Measurements from ENCODE around the gene FBLN2. TPM values are rescaled to one million over a fixed set of nuclear protein-coding genes. Genes with fewer than 3 reads are reported as not detected.

The FBLN2 gene
- total RNA-seq, 1 experiment from 2014 or later: 33.6 TPM

DNA sequence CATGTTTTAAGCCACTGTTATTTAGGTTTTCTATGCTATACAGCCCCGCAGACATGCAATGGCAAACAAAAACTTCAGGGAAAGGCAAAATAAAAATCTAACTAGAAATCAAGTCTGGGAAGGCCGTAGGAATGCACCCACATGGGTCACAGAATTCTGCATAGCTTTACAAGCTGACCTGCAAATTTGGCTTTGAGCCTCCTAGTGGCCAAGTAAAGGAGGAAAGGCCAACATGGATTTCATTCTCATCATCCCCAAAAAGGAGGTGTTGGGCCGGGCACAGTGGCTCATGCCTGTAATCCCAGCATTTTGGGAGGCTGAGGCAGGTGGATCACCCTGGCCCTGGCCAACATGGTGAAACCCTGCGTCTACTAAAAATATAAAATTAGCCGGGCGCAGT, 124.3 kb downstream of the FBLN2 start:
- no peak overlapping the region for H3K4me3 ChIP-seq
- no peak for DNase-seq
- H3K9me3 ChIP-seq: no peaks in the 10 kb centered on the region
- no peaks in the 10 kb centered on the region for H3K27me3 ChIP-seq
- H3K36me3 ChIP-seq: no peaks in the 10 kb centered on the region

DNA sequence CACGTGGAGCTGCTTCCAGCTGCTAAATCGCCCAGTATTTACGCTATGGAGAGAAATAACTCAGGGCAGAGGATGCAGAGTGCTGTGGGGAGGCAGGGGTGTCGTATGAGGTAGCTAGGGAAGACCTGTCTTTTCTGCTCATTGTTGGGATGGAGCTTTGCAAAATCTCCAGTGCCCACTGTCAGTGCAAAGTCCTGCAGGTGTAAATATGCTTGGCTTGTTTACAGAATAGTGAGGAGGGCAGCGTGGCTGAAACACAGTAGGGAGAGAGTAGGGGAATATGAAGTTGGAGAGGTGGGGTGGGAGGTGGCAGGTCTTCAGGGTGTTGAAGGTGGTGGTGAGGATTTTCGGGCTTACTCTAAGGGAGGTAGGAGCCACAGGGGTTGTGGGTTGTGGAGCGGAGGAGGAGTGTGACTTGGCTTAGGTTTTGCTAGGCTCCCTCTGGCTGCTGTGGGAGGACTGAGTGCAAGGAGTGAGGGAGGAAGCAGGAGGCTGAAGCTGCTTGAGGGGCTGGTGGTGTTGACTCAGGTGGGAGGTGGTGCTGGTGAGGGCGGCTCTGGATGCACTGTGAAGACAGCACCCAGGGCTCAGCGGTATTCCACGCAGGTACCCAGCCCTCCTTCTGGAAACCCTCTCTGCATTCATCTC, 125.7 kb downstream of the FBLN2 start:
- Histone ChIP-seq H3K27me3 (no peaks in the 10 kb centered on the region), H3K4me3 (no peak overlapping the region), H3K9me3 (no peaks in the 10 kb centered on the region), H3K36me3 (no peaks in the 10 kb centered on the region)
- no peak for DNase-seq

DNA sequence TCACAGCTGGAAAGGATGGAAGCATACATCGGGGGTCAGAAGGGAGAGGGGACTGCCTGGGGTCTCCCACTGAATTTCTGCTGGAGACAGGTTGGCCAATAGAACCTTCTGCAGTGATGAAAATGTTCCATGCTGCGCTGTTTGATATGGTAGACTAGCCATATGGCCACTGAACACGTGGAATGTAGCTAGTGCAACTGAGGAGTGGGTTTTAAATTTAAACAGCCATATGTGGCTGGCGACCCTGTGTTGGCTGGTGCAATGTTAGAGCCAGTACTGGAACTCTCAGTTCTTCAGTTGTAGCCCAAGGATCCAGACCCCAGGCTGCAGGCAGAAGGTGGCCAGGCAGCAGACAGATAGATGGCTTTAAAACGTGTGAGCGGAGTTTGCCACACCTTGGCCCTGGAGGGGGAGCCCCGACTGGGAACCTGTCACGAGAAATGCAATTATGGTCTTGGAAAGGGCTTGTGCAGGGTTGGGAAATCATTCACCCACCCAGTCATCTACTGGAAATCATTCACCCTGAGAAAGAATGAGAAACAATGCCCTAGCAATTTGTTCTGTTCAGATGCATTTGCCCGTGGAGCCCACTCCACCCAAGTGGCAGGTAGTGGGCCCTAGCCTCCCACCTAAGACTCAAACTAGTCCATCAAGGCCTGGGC, 127.6 kb downstream of the FBLN2 start:
- H3K9me3 ChIP-seq: no peaks in the 10 kb centered on the region
- no peaks in the 10 kb centered on the region for H3K27me3 ChIP-seq
- DNase-seq: no peak
- no peak overlapping the region for H3K4me3 ChIP-seq
- H3K36me3 ChIP-seq: no peaks in the 10 kb centered on the region

DNA sequence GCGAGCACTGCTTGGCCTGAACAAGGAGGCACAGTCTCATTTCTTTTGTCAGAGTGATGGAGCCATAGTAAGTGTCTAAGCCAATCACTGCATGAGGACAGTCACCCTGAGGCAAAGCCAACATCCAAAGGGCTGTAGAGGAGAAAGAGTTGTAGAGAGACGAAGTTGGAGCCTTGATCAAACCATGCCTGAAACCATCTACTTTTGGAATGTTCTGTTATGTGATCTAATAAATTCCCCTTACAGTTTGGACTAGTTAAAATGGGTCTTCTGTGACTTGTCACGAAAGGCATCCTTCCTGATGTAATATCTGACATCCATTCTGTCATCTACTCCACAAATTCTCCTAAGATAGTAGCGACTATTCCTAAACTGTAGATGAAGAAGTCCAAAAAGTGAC, 128.3 kb downstream of the FBLN2 start:
- H3K9me3 ChIP-seq: no peaks in the 10 kb centered on the region
- H3K36me3 ChIP-seq: no peaks in the 10 kb centered on the region
- DNase-seq: no peak
- H3K4me3 ChIP-seq: no peak overlapping the region
- no peaks in the 10 kb centered on the region for H3K27me3 ChIP-seq

DNA sequence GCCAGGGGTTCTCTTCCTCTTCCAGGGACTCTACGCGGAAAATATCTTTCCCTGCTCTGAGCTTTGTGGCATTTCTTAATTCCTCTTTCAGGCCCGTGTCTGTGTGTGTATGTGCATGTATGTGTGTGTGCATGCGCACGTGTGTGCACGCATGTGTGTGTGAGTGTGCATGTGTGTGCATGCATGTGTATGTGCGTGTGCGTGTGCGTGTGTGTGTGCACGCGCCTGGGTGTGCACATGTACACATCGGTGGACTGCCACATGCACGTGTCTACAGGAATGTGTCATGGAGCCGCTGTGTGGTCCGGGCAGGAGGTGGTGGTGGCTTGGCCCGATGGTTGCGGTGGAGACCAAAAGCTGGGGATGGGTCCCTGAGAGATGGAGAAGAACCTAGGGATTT, 133.0 kb downstream of the FBLN2 start:
- no peaks in the 10 kb centered on the region for H3K27me3 ChIP-seq
- H3K36me3 ChIP-seq: no peaks in the 10 kb centered on the region
- no peak for DNase-seq
- H3K9me3 ChIP-seq: no peaks in the 10 kb centered on the region
- H3K4me3 ChIP-seq: no peak overlapping the region

DNA sequence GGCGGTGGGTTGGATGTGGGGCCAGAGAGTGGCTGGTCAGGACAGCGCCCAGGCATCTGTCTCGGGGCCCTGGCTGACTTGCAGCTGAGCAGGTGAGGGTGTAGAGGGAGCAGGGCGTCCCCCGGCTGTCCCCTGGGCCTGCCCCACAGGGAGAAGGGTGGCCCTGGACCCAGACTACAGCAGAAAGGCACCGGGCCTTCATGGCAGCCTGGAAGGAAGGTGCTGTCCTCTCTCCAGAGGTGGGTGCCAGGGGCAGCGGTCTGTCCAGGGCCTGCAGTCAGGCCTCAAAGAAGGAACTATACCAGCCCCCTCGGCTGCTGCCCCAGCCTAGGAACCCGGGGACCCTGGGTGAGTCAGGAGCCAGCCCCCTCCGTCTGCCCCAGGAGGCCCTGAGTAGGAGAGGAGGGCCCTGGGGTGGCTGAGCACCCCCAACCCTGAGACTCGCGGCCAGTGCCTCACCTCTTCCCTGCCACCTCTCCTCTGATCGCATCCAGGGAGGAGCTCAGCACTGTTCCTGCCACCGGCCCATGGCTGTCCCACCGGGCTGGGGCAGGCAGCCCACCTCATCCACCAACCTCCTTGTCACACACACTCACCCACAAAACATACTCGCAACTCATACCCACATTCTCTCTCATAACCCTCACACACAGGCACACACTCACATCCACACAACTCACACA, 133.5 kb downstream of the FBLN2 start:
- Histone ChIP-seq H3K36me3 (no peaks in the 10 kb centered on the region), H3K27me3 (no peaks in the 10 kb centered on the region), H3K4me3 (no peak overlapping the region), H3K9me3 (no peaks in the 10 kb centered on the region)
- no peak for DNase-seq

DNA sequence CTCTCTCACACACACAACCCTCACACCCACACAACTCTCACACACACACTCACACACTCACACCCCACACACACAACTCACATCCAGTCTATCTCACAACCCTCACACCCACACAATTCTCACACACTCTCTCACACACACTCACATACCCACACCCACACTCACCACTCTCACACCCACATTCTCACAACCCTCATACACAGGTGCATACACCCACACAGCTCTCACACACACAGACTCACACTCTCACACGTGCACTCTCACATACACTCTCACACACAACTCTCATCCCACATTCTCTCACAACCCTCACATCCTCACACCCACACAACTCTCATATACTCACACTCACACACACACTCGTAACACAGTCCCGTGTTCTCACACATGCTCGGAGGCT, 134.4 kb downstream of the FBLN2 start:
- Histone ChIP-seq H3K27me3 (no peaks in the 10 kb centered on the region), H3K36me3 (no peaks in the 10 kb centered on the region), H3K9me3 (no peaks in the 10 kb centered on the region), H3K4me3 (no peak overlapping the region)
- no peak for DNase-seq

DNA sequence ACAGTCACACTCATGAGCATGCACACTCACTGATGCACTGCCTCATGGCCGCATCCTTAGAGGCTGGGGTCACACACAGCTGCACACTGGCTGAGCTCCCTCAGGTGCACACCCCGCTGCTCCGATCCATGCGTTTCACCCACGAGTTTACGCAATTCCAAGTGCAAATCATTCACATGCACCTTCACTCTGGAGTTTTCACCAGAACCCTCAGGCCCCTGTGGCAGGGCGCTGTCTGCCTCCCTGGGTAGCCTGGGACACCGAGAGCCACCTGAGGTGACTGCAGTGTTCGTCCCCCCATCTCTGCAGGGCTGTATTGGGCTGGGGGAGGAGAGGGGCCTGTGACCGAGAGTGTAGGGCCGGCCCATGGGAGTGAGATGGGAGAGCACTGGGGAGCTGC, 134.8 kb downstream of the FBLN2 start:
- Histone ChIP-seq H3K36me3 (no peaks in the 10 kb centered on the region), H3K27me3 (no peaks in the 10 kb centered on the region), H3K4me3 (no peak overlapping the region), H3K9me3 (no peaks in the 10 kb centered on the region)
- no peak for DNase-seq

DNA sequence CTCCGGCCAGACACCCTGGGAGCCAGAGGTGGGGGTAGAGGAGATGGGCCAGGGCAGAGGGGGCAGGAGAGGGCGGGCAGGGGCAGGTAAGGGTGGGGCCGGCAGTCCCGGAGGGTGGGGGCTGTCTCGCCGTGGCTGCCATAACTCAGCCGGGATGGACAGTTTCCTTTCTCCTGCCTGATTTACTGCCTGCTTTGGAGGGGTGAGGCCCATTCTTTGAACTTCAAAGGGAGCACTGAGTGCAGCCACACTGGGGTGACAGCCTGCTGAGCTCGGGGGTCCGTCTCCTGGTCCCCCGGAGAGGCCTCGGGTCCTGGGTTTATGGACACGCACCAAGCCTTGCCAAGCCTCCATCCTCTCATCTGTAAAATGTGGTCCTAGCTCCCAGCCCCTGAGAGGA, 135.4 kb downstream of the FBLN2 start:
- H3K4me3 ChIP-seq: no peak overlapping the region
- no peak for DNase-seq
- no peaks in the 10 kb centered on the region for H3K9me3 ChIP-seq
- no peaks in the 10 kb centered on the region for H3K36me3 ChIP-seq
- H3K27me3 ChIP-seq: no peaks in the 10 kb centered on the region

DNA sequence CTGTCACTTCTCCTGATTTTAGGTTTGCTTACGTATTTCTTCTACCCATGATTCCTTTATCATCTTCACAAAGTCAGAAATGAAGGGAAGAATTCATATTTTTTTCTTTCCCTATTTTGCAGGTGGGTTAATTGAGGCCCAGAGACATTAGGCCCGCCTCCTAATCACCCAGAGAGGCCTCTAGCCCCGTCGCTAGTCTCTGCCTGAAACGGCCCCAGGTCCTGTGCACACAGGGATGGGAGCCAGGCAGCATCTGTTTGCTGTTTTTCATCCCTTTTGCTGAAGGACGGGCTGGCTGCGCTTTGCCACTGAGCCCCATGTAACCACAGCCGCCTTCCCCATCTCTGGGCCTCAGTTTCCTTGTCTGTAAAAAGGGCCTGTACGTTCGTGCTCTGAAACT, 135.9 kb downstream of the FBLN2 start:
- no peak for DNase-seq
- no peak overlapping the region for H3K4me3 ChIP-seq
- no peaks in the 10 kb centered on the region for H3K27me3 ChIP-seq
- no peaks in the 10 kb centered on the region for H3K36me3 ChIP-seq
- H3K9me3 ChIP-seq: no peaks in the 10 kb centered on the region

DNA sequence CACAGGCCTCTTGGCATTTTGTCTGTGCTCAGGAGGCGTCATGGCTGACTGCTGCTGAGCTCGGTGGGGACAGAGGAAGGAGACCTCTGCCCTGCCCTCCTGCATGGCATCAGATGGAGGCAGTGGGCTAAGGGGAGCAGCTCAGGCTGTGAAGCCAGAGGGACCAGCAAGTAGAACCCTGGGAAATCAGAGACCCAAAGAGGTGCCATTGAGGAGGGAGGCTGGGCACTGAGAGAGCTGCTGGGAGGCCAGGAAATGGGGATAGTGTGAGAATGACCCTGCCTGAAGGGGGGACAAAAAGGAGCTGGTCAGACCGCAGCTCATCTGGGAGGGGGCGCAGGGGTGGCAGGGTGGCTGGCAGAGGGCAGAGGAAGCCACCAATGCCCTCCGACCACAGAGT, 136.8 kb downstream of the FBLN2 start:
- no peaks in the 10 kb centered on the region for H3K27me3 ChIP-seq
- no peak for DNase-seq
- no peaks in the 10 kb centered on the region for H3K9me3 ChIP-seq
- H3K36me3 ChIP-seq: no peaks in the 10 kb centered on the region
- H3K4me3 ChIP-seq: no peak overlapping the region

DNA sequence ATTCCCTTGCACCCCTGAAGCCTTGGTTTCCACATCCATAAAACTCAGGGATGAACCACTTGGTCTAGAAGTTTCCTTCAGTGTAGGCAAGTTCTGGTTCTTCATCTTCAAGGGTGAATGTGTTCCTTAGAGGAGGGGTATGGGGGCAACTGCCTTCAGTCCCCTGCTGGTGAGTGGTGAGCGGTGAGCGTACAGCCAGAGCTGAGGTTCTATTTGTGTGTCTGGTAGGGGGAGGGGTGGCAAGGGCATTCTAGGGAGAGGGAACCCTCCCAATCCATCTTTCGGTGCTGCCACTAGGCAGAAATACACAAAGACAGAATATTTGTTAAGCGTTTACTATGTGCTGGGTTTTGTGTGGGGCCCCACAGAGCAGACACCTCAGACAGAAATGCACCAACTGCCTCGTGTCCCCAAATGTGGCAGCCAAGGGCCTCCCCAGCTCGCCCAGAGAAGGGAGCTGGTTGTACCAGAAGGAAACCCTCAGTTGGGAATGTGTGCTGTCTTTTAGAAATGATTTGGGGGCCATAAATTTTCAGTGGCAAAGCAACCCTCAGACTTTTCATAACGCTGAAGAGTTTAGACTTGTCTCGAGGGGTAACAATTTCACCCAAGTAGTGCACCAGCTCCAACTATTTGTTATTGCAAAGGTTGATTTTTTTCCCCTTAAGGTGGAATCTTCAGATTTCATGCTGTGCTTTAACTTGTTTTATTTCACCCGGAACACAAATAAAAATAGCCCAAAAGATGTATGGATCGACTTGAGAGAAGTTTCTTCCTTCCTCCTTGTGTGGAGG, 137.6 kb downstream of the FBLN2 start:
- H3K9me3 ChIP-seq: no peaks in the 10 kb centered on the region
- H3K27me3 ChIP-seq: no peaks in the 10 kb centered on the region
- H3K36me3 ChIP-seq: no peaks in the 10 kb centered on the region
- no peak for DNase-seq
- no peak overlapping the region for H3K4me3 ChIP-seq

DNA sequence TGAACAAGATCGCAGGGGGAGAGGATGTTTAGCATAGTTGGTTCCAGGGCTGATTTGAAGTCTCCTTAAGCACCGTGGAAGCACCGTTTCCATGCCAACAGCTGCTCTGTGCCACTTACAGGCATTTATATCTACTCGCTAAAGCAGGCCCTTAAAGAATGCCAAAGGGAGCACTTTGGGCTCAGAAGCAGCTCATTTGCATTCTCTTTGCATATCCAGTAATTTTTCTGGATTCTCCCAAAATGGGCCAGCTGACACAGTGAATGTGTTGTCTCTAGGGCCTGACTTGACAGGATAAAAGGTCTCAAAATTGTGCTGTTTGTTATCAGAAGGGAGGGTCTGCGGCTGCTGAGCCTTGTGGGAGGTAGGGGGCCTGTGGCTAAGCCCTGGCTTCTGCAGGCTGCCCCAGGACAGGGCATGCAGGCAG, 138.6 kb downstream of the FBLN2 start:
- Histone ChIP-seq H3K9me3 (no peaks in the 10 kb centered on the region), H3K4me3 (no peak overlapping the region), H3K36me3 (no peaks in the 10 kb centered on the region), H3K27me3 (no peaks in the 10 kb centered on the region)
- no peak for DNase-seq

Other genes starting within 250 kb of the FBLN2 start
- gene NUP210, start 128.8 kb upstream of the FBLN2 start, total RNA-seq (2014; rRNA removed; shearing (Covaris generic); ENCODE audit: low replicate concordance): 14.6 and 16.4 TPM in 2 replicates
- gene HDAC11, start 68.8 kb upstream of the FBLN2 start, total RNA-seq (2014; rRNA removed; shearing (Covaris generic); ENCODE audit: low replicate concordance): 13.4 and 40.4 TPM in 2 replicates

All from MG63 (cell line).